LoVo (cell line): Measurements from ENCODE around the gene TECPR1.
A peak's percentile ranks its signal among the peaks of the same experiment; 100 is the strongest.

ENCODE experiments used
- DNase-seq: peaks from one replicate; pipeline ENCODE4 v3.0.0-alpha.2; 2016; ENCODE audit warnings: low spot score

TECPR1 gene

GRCh38 chr7:98284335-98285036 lies 32.5 kb upstream of the TECPR1 start:
- DNase-seq, result peak; percentile 75

- no peak for DNase-seq
Observed at GRCh38 chr7:98283887-98284222, 31.8 kb upstream of the TECPR1 start.

- no peak for DNase-seq
Observed at GRCh38 chr7:98283127-98283886, 31.3 kb upstream of the TECPR1 start.

DNA sequence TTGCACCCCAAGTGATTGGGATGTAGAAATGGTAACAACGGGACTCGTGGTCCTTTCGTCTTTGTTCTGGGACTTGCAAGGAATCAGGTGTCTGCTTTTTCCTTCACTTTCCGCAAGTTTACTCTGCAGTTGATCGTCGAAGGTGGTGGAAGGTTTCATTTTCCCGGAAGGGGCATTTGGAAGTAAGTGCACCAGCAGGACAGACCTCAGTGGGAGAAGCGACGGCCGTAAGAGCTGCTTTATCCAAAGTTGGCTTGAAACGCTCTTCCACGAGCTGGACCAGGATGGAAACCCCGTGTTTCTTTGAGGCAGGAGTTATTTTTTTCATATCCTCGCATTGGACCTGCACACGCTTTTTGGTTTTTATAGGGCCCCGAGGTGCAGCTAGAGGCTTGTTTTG lies 30.7 kb upstream of the TECPR1 start:
- DNase-seq, result no peak

- no peak for DNase-seq
Observed at GRCh38 chr7:98281757-98282606, 29.9 kb upstream of the TECPR1 start.

GRCh38 chr7:98280791-98281756 lies 29.0 kb upstream of the TECPR1 start, which contains the start of gene BRI3:
BRI3 (plus strand) TSS chr7:98281686; CDS start chr7:98281796, 110 bp downstream.
- peak; percentile 95 for DNase-seq

DNA sequence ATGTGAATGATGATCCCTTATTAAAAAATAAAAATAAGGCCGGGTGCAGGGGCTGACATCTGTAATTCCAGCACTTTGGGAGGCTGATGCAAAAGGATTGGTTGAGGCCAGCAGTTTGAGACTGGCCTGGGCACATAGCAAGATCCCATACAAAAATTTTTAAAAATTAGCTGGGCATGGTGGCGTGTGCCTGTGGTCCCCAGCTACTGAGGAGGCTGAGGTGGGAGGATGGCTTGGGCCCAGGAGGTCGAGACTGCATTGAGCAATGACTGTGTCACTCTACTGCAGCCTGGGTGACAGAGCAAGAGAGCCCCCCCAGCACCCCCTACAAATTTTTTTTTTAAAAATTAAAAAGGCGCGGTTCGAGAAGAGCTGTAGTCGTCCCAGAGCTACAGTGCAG lies 28.3 kb upstream of the TECPR1 start:
- DNase-seq, result no peak

GRCh38 chr7:98278936-98279335 lies 26.9 kb upstream of the TECPR1 start:
- DNase-seq, result no peak

DNA sequence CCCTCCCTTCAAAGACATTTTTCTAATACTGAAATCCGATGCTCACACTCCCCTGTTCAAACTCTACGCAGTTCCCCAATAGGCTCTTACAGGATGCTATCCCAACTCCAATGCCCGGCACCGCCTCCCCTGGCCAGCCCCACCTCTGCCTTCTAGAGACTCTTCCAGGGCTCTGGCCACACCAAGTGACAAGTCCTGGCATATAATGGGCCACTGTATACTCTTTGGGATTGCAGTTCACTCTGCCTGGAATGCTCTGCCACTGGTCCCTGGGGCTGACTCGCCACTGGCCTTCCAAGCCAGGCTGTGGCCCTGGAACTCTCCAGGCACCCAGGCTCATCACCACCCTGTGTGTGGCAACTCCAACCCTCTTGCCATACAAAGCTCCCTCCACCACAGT lies 26.4 kb upstream of the TECPR1 start:
- DNase-seq, result no peak

DNA sequence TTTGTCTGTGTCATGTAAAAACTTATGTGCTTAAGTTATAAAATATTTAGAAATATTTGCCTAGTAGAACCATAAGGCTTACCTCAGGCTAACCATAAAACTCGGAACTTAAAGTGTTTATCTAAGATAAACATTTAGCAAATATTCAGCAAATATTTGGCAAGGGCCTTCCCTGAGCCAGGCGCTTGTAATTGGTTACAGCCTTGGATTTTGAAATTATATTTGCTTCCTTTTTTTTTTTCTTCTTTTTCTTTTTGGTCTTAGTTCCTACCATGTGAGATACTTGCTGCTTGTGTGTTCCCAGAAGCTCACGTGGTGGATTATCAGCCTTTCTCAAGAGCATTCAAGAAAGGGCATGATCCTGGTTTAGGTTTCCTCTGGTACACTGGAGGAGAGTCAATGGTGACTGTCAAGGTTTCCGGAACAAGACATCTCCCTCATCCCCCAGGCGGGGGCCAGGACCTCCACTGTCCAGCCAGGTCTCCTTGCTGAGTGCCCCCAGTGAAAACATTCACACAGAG lies 24.3 kb upstream of the TECPR1 start:
- DNase-seq, result no peak

- no peak for DNase-seq
Observed at GRCh38 chr7:98267303-98267702, 15.3 kb upstream of the TECPR1 start.

DNA sequence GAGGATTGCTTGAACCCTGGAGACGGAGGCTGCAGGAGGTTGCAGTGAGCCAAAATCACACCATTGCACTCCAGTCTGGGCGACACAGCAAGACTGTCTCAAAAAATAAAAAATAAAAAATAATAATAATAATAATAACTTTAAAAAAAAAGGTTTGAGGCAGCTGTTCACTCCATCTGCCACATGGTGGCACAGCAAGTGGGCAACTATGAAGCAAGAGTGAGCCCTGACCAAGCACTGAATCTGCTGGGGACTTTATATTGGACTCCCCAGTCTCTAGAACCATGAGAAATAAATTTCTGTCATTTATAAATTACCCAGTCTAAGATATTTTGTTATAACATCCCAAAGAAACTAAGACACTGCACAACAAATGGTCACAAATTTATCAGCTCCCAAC lies 14.8 kb upstream of the TECPR1 start:
- DNase-seq, result no peak

GRCh38 chr7:98265841-98266271 lies 13.8 kb upstream of the TECPR1 start:
- DNase-seq, result no peak

- no peak for DNase-seq
Observed at GRCh38 chr7:98257701-98258100, 5.7 kb upstream of the TECPR1 start.

GRCh38 chr7:98256431-98256830 lies 4.4 kb upstream of the TECPR1 start:
- no peak for DNase-seq

DNA sequence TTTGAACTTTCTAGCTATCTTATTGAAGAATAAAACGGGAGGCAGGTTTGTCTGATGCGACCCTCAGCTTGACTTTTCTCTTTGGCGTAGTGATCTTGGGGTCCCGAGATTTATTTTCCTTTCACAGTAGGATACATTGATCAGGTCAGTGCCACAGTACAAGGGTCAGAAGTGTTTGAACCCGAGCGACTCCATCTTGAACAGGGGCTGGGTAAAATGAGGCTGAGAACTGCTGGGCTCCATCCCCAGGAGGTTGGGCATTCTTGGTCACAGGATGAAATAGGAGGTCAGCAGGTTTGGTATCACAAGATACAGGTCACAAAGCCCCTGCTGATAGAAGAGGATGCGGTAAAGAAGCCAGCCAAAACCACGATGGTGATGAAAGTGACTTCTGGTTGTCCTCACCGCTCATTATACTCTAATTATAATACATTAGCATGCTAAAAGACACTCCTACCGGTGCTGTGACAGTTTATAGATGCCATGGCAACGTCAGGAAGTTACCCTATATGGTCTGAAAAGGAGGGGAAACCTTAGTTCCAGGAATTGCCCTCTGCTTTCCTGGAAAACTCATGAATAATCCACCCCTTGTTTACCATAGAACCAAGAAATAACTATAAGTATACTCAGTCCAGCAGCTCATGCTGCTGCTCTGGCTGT lies 3.0 kb upstream of the TECPR1 start:
- DNase-seq, result no peak

GRCh38 chr7:98254516-98254915 lies 2.5 kb upstream of the TECPR1 start:
- DNase-seq, result no peak

- DNase-seq, result no peak
Observed at GRCh38 chr7:98252425-98253054, 508 bp upstream of the TECPR1 start.

DNA sequence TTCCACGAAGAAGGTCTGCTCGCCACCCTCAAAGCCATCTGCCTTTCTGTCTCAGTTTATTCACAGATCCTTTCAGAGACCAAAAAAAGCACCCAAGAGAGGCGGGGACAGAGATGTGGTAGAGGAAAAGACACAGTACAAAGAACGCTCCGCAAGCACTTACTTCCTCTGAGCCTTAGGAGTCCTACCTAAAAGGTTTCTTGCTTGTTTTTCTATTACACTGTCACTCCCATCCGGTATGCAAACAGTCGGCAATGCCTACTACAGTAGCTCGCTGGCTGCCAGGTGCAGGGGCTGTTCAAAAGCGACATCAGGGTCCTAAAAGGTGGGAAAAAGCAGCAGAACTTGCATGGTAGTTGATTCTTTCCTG lies 816 bp downstream of the TECPR1 start:
- no peak for DNase-seq

GRCh38 chr7:98250789-98251188 lies 1.2 kb downstream of the TECPR1 start:
- no peak for DNase-seq
